GM12892 (cell line): Measurements from ENCODE around the gene IBA57.

Experiments
- POLR2A ChIP-seq: IDR thresholded peaks from 2 replicates; pipeline ENCODE4 v1.6.1; 2011; ENCODE audit warnings: low read depth, low read length, control low read depth
- POLR2AphosphoS5 ChIP-seq: IDR thresholded peaks from 2 replicates; pipeline ENCODE4 v1.6.1; 2011; ENCODE audit warnings: low read depth, low read length, control low read depth
- TAF1 ChIP-seq: IDR thresholded peaks from 2 replicates; pipeline ENCODE4 v1.6.1; 2011; ENCODE audit warnings: low read depth, mild to moderate bottlenecking, control low read depth, low read length, borderline replicate concordance

DNA sequence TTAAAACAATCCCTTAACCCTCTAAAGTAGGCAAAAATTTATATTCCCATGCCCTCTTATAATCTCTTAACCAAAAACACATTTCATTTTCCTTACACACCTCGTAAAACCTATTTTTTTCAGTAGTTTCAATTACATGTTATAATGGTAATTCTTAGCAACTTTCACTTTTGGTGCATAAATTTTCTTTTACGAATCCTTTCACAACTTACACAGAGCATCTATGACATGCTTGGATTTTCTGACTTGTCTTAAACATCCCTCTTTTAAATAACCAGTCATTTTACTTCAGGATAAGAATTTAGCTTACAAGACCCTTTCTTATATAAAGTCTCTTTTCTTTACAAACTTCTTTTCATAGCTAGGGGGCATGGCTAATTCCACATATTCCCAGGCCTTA is 47.6 kb upstream of the IBA57 start:
- TF ChIP-seq POLR2AphosphoS5, result no peak
- no peak for TF ChIP-seq POLR2A
- TF ChIP-seq TAF1, result no peak
